GM15510 (cell line): ENCODE data around the gene ADNP.

ENCODE experiments used
- POLR2A ChIP-seq: IDR thresholded peaks from 3 replicates; pipeline ENCODE4 v1.6.1; 2011; ENCODE audit warnings: borderline replicate concordance; ENCODE audit not compliant: insufficient read length; ENCODE audit errors: extremely low read depth

ADNP gene

DNA sequence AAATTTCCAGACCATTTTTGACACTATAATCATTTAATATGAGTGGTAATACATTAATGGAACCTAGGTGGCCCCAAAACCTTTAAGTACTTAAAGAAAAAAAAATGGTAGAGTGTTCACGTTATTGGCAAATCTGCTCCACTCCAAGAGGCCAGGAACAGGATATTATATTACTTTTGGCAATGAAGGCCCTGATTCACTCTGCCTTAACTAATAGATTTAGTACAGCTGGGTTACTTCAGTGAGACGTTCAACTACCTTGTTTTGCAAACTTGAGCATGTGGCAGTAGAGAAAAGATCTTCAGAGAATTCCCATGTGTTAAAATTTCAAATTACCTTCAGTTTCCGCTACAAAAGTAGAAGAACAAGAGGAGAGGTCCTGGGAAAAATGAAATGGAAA lies 12.8 kb downstream of the ADNP start:
- TF ChIP-seq POLR2A = no peak

DNA sequence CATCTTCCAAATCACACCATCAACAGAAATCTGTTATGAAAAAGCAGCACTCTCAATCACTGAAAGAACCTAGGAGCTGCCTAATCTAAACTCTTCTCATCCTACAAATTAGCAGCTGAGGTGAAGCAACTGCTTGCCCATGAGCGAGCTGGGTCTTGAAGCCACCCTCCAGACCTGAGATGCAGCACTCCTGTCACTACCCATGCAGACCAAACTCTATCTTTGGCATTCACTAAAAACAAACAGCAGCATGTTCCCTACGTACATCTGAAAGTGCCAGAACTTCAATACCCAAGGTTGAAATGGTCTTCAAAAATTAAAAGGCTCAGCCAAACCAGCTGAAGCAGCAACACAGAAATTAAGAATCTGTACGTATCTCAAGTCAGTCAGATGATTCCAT lies 14.3 kb downstream of the ADNP start:
- TF ChIP-seq POLR2A = no peak

DNA sequence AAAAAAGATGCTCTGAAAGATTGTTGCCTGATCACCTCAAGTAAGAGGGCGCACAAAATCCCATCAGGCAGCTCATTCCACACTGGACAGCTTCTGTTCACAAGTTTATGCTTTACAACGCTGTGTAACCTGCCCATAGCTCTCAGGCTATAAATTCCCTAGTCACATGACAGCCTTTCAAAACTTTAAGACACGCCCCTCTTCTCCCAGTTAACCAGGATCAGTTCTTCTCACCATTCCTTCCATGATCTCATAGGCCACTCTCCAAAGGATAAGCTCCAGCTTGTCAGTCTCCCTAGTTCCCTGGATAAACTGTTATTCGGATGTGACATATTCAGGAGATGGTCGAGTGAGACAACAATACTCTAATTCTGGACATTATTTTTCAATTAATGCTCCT lies 15.0 kb downstream of the ADNP start:
- TF ChIP-seq POLR2A = no peak

DNA sequence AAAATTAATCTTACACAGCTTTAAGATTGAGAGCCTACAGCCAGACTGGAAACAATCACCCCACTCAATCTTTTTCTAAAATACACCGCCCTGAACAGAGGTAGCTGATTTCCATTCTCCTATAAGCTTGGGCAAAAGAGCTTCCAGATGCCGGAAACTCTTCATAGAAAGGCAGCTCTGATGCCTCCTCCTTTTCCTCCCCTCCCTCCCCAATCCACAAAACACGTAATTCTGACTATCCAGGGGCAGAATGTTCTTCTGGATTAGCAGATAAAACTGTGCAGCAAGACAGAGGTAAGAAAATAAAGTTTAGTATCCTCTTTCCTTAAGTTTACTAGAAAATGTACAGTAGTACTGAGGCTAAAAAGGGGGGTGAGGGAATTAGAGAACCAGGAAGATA lies 15.8 kb downstream of the ADNP start:
- no peak for TF ChIP-seq POLR2A

DNA sequence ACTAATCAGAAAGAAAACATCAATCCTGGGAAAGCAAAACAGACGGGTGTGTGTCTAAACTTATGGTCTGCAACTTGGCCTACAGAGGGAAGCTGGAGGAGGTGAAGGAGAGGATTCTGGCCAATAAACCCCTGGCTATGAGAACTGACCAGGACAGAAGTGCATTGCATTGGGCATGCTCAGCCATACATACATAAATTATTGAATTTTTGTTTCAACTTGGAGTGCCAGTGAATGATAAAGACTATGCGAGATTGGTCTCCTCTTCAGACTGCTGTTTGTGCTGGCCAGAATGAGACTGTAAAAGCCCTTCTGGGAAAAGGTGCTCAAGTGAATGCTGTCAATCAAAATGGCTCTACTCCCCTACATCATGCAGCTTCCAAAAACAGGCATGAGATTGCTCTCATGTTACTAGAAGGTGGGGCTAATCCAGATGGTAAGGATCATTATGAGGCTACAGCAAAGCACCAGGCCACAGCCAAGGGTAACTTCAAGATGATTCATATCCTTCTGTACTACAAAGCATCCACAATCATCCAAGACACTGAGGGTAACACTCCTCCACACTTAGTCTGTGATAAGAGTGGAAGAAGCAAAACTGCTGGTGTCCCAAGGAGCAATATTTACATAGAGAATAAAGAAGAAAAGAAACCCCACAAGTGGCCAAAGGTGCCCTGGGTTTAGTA lies 17.4 kb downstream of the ADNP start:
- no peak for TF ChIP-seq POLR2A

DNA sequence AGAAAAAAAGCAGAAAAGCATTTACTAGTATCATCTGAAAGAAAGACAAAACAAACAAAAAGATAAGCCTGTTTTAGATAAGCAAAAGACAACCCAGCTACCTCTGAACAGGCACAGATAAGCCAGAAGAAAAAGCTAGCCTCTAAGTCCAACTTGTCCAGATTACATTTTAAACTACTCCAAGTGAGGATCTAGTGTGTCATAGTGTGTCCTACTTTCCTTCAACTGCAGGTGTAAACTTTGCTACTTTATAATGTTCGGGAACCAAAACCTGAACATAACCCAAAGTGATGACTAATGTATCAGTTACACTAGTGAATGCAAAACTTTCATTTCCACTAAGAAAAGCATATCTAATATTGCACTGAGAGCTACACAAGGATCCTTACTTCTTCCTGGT lies 19.5 kb downstream of the ADNP start:
- no peak for TF ChIP-seq POLR2A

DNA sequence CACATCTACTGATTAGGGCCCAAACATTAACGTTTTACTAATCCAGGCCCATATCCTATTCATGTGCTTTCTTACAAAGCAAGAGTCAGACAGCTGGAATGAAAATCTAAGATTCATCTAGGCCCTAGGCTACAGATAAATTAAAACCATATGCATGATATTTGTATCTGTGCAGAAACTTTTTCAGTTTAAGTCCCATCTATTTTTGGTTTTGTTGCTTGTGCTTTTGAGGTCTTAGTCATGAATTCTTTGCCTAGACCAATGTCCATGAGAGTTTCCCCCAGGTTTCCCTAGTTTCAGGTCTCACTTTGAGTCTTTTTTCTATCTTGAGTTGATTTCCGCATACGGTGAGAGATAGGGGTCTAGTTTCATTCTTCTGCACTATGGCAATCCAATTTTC lies 20.2 kb downstream of the ADNP start:
- no peak for TF ChIP-seq POLR2A

DNA sequence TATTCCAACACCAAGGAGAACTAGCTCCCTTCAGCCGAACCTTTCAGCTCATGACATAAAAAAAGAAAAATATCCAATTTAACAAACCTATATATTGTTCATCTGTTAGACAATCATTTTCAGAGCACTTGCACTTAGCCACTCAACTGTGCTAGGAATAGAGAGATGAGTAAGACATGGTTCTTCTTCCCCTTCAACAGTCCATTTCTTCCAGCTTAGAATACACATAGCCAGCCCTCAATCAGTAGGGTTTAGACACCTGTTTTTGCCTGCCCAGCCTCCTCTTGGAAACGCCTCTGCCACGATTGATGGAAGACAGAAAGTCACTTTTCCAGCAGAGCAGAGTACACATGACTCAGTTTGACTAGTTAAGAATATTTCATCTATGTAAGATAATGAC lies 21.8 kb downstream of the ADNP start:
- no peak for TF ChIP-seq POLR2A

DNA sequence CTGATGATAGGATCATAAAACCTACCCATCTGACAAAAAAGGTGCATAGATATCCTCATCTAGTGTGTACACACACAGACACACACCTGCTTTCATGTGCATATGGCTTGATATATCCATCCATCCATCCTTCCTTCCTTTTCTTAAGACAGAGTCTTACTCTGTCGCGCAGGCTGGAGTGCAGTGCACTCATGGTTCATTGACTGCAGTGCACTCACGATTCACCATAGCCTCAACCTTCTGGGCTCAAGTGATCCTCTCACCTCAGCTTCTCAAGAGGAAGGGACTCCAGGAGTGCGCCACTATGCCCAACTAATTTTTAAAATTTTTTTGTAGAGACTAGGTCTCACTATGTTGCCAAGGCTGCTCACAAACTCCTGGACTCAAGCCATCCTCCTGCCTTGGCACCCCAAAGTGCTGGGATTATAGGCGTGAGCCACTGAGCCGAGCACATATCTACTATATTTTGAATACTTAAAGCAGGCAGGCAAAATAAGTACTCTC lies 27.1 kb downstream of the ADNP start:
- no peak for TF ChIP-seq POLR2A

DNA sequence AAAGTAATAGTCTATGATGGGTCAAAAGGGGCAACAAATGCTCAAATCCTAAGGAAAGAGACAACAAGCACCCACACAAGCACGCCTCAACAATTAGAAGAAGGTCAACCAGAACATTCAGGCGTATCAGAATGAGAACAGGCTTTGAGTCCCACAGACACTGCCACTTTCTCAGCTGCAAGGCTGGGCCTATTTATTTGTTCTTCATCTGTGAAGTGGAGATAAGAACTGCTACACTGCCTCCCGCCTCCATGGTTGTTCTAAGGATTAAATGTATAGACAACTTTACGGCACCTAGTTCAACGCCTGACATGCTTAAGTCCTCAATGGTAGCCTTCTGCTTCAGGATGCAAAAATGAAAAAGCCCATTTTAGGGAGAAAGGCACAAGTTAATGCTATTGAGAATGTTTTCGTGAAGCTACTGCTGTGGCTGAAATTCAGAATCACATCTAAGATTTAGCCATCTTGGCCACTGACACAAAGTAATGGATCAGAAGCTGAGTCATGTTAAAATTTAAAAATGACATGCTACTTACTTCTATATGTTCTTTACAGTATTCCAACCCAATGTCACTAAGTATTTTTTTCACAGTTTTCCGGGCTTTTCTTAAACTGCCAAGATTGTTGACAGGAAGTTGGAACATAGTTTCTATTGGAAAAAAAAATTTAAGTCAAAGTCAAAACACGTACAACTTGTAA lies 27.7 kb downstream of the ADNP start:
- no peak for TF ChIP-seq POLR2A

DNA sequence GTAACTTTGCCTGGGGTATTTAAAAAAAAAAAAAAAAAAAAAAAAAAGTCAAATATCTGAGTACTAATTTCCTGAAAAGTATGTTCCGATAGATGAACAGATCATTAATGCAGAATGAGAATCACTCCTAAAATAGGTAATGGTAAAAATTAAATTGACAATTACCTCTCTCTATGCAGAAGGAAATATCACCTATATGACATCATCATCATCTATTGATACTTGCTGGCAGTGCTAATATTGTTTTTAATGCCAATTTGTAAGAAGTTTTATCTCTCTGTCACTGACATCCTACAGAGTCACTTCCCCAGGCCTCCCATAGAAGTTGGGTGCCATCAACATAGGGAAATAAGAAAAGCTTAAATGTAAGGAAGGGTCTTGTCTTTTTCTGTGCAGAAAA lies 29.9 kb downstream of the ADNP start:
- no peak for TF ChIP-seq POLR2A

DNA sequence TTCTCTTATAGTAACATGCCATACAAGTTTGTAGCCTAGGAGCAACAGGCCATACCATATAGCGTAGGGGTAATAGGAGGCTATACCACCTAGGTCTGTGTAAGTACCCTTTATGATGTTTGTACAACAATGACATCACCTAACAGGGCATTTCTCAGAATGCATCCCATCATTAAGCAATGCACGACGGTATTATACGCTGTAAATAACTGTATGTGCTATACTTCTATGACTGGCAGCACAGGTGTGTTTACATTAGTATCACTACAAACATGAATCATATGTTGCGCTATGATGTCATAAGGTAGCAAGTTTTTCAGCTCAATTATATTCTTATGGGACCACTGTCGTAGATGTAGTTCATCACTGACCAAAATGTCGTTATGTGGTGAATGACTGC lies 31.0 kb downstream of the ADNP start:
- no peak for TF ChIP-seq POLR2A

DNA sequence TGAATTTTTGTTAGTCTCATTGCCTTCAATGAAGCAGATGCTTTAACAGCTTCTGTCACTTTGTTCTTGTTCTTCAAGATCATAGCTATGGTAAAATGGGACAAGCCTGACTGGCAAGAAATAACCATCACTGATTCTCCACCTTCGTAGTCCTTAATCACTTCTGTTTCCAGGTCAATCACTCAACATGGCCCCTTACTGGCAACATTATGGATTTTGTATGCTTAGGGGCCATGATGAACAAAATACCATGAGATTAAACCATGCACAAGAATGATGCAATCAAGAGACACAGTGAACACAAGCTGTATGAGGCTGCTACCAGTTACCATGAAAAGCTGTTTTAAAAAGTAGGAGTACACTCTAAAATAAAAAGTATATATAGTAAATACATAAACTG lies 32.8 kb downstream of the ADNP start:
- TF ChIP-seq POLR2A = no peak

DNA sequence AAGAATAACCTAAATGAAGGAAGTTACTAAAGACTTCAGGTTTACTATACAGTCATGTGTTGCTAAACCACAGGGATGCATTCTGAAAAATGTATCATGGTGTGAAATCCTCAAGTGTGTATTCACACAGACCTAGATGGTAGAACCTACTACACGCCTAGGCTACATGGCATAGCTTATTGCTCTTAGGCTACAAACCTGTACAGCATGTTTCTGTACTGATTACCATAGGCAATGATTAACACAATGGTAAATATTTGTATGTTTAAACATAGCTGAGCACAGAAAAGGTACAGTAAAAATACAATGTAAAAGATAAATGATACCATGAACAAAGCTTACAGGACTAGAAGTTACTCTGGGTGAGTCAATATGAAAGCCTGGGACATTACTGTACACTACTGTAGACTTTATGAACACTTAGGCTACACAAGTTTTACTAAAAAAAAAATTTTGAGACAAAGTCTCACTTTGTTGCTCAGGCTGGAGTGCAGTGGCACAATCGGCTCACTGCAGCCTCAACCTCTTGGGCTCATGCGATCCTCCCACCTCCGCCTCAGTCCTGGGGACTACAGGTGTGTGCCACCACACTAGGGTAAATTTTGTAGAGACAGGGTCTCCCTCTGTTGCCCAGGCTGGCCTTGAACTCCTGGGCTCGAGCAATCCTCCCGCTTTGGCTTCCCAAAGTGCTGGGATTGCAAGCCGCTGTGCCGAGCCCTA lies 36.0 kb downstream of the ADNP start:
- no peak for TF ChIP-seq POLR2A

DNA sequence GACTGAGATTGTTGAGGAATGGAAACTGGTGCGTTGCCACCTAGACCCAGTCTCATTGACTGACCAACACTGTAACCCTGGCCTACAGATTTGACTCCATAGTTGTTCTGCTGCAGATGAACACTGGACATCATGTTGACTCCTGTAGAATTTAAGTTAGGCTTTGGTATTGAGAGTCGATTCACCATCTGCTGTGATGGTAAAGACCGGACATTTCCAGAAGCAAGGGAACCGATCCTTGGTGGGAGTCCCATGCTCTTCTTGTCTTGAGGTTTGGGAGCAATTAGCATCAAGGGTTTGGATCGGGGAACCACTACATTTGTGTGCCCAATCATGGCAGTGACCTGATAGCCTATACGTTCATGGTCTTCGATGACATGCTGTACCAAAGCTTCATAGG lies 37.6 kb downstream of the ADNP start:
- TF ChIP-seq POLR2A = no peak

DNA sequence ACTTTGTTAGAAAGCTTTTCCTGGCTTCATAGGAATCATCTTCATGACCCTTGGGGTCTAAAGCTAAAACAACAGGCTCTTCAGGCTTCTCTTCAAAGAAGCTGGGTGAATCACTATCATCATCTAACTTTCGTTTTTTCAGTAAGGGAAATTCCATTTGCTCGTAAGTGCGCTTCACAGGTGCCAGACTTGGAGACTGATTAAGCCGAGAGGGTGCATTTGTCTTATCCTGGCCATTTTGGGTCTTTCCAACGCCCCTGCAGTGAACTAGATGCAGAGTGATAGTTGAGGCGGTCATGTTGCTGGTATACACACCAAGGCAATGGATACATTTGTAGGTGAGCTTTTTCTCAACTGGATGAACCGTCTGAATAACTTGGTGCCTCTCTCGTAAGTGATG lies 38.8 kb downstream of the ADNP start:
- no peak for TF ChIP-seq POLR2A
